SK-N-SH (cell line): ENCODE results near the gene R3HDM2. TPM values are rescaled to one million over a fixed set of nuclear protein-coding genes. Genes with fewer than 3 reads are reported as not detected.
A peak's percentile ranks its signal among the peaks of the same experiment; 100 is the strongest.

Experiments
- CTCF ChIA-PET: fragments of 300-600, 350-600 bp; formaldehyde crosslinking; extraction: SDS; loops from one replicate; lab custom pipeline; 2021; lab: Yijun Ruan, JAX
- POLR2A ChIA-PET: fragments of 350-600 bp; sonication (Branson Sonifier 250); formaldehyde crosslinking; extraction: SDS; loops from one replicate; lab custom pipeline; 2020; ENCODE audit warnings: antibody characterized with exemption, inconsistent platforms; lab: Yijun Ruan, JAX
- DNase-seq: peaks from one replicate; pipeline ENCODE4 v3.0.0; 2012
- H2AFZ ChIP-seq: fragments of 200-600 bp; sonication (generic); 2 replicates; pipeline ENCODE4 v1.8.1; 2016; ENCODE audit warnings: antibody characterized with exemption, mild to moderate bottlenecking, low read depth
- H3F3A ChIP-seq: fragments of 200-600 bp; sonication (generic); replicated peaks from 2 replicates; pipeline ENCODE3; 2016; ENCODE audit warnings: antibody characterized with exemption, mild to moderate bottlenecking; ENCODE audit not compliant: insufficient read depth
- H3K27ac ChIP-seq, 2 experiments: fragments of 200-500 bp in 1 of 2; fragments of 200-600 bp in 1 of 2; sonication (Bioruptor generic) in 1 of 2; sonication (generic), shearing (Covaris generic) in 1 of 2; 2 replicates each; pipeline versions ENCODE4 v1.5.1 to v1.6.1; 2014 to 2016; ENCODE audit warnings: low read depth in 2 of 2, inconsistent platforms in 1 of 2, low read length in 1 of 2, mild to moderate bottlenecking in 1 of 2, mixed read lengths in 1 of 2
- H3K27me3 ChIP-seq: fragments of 200-600 bp; sonication (generic), shearing (Covaris generic); 2 replicates; pipeline ENCODE4 v1.6.1; 2016; ENCODE audit warnings: mixed run types; ENCODE audit not compliant: insufficient read depth
- H3K36me3 ChIP-seq, 2 experiments: fragments of 200-500 bp in 1 of 2; fragments of 200-600 bp in 1 of 2; sonication (Bioruptor generic) in 1 of 2; sonication (generic) in 1 of 2; replicated peaks in 1 of 2; 2 replicates each; pipeline versions ENCODE3 to v1.5.1; 2014 to 2016; ENCODE audit warnings: low read length in 1 of 2, mild to moderate bottlenecking in 1 of 2; ENCODE audit not compliant: insufficient read depth in 2 of 2, control insufficient read depth in 1 of 2
- H3K4me1 ChIP-seq, 2 experiments: fragments of 200-500 bp in 1 of 2; fragments of 200-600 bp in 1 of 2; sonication (Bioruptor generic) in 1 of 2; sonication (generic), shearing (Covaris generic) in 1 of 2; 2 replicates each; pipeline versions ENCODE4 v1.5.1 to v1.6.1; 2014 to 2016; ENCODE audit warnings: low read depth in 1 of 2, low read length in 1 of 2, mixed run types in 1 of 2; ENCODE audit not compliant: insufficient read depth in 2 of 2, control insufficient read depth in 1 of 2
- H3K4me2 ChIP-seq: fragments of 200-600 bp; sonication (generic), shearing (Covaris generic); 2 replicates; pipeline ENCODE4 v1.6.1; 2017; ENCODE audit warnings: mixed run types
- H3K4me3 ChIP-seq, 2 experiments: fragments of 200-500 bp in 1 of 2; fragments of 200-600 bp in 1 of 2; sonication (Bioruptor generic) in 1 of 2; sonication (generic), shearing (Covaris generic) in 1 of 2; 2 replicates each; pipeline versions ENCODE4 v1.5.1 to v1.8.1; 2014 to 2016; ENCODE audit warnings: low read depth in 2 of 2, inconsistent platforms in 1 of 2, low read length in 1 of 2, mild to moderate bottlenecking in 1 of 2, mixed read lengths in 1 of 2, moderate library complexity in 1 of 2
- H3K79me2 ChIP-seq: fragments of 200-600 bp; sonication (generic); 2 replicates; pipeline ENCODE4 v1.8.1; 2017; ENCODE audit warnings: mild to moderate bottlenecking; ENCODE audit not compliant: insufficient read depth
- H3K9ac ChIP-seq: fragments of 200-600 bp; sonication (generic); 2 replicates; pipeline ENCODE4 v1.6.1; 2017; ENCODE audit warnings: mixed run types
- H3K9me2 ChIP-seq: fragments of 200-600 bp; sonication (generic); 2 replicates; pipeline ENCODE4 v1.6.1; 2017; ENCODE audit warnings: mixed run types
- H3K9me3 ChIP-seq: fragments of 200-600 bp; sonication (generic); 2 replicates; pipeline ENCODE4 v1.6.1; 2017; ENCODE audit warnings: mixed run types, mild to moderate bottlenecking, moderate library complexity
- H4K20me1 ChIP-seq: fragments of 200-600 bp; sonication (generic); 2 replicates; pipeline ENCODE4 v1.6.1; 2017; ENCODE audit warnings: mild to moderate bottlenecking, mixed run types; ENCODE audit not compliant: insufficient read depth
- CHD2 ChIP-seq: fragments of 150-350 bp; IDR thresholded peaks from 2 replicates; pipeline ENCODE4 v1.6.1; 2018; ENCODE audit warnings: low read length; ENCODE audit not compliant: partially characterized antibody
- ELF1 ChIP-seq: IDR thresholded peaks from 2 replicates; pipeline ENCODE4 v1.4.0; 2012
- EZH2phosphoT487 ChIP-seq: fragments of 200-600 bp; sonication (generic); IDR thresholded peaks from 2 replicates; pipeline ENCODE4 v1.6.1; 2017; ENCODE audit warnings: low read depth, mixed run types, mild to moderate bottlenecking, antibody characterized with exemption, moderate library complexity, borderline replicate concordance
- FOSL2 ChIP-seq: IDR thresholded peaks from 2 replicates; pipeline ENCODE4 v1.4.0; 2012; ENCODE audit warnings: low read depth, mild to moderate bottlenecking, moderate library complexity, borderline replicate concordance
- FOXJ3 ChIP-seq: sonication (generic); formaldehyde crosslinking; IDR thresholded peaks from 2 replicates; pipeline ENCODE4 v1.5.1; 2020; ENCODE audit warnings: mild to moderate bottlenecking, missing genetic modification reagents
- FOXM1 ChIP-seq: IDR thresholded peaks from 2 replicates; pipeline ENCODE4 v1.4.0; 2012; ENCODE audit warnings: low read depth, mild to moderate bottlenecking
- GATA2 ChIP-seq: sonication (generic); formaldehyde crosslinking; IDR thresholded peaks from 2 replicates; pipeline ENCODE4 v1.5.0; 2020; ENCODE audit warnings: mild to moderate bottlenecking, missing genetic modification reagents
- MEF2A ChIP-seq: IDR thresholded peaks from 2 replicates; pipeline ENCODE4 v1.4.0; 2012; ENCODE audit warnings: low read depth, borderline replicate concordance
- MXI1 ChIP-seq: IDR thresholded peaks from 2 replicates; pipeline ENCODE4 v1.6.1; 2012; ENCODE audit warnings: mild to moderate bottlenecking, low read depth, low read length, improper control_type of control experiment
- RAD21 ChIP-seq: IDR thresholded peaks from 2 replicates; pipeline ENCODE4 v1.6.1; 2012; ENCODE audit warnings: mild to moderate bottlenecking, low read length
- RCOR1 ChIP-seq: fragments of 150-350 bp; IDR thresholded peaks from 2 replicates; pipeline ENCODE4 v1.6.1; 2017; ENCODE audit warnings: antibody characterized with exemption, low read length
- RFX5 ChIP-seq: IDR thresholded peaks from 2 replicates; pipeline ENCODE4 v1.6.1; 2012; ENCODE audit warnings: mild to moderate bottlenecking, improper control_type of control experiment, low read length
- SIN3A ChIP-seq: IDR thresholded peaks from 2 replicates; pipeline ENCODE4 v1.6.1; 2012; ENCODE audit warnings: low read depth, mild to moderate bottlenecking, low read length, moderate library complexity, borderline replicate concordance
- SMC3 ChIP-seq: IDR thresholded peaks from 2 replicates; pipeline ENCODE4 v1.6.1; 2012; ENCODE audit warnings: low read depth, low read length, improper control_type of control experiment
- TAF1 ChIP-seq: IDR thresholded peaks from 2 replicates; pipeline ENCODE4 v1.6.1; 2012; ENCODE audit warnings: low read depth, mild to moderate bottlenecking, low read length, moderate library complexity, borderline replicate concordance
- TCF12 ChIP-seq: IDR thresholded peaks from 2 replicates; pipeline ENCODE4 v1.4.0; 2012
- YY1 ChIP-seq: IDR thresholded peaks from 2 replicates; pipeline ENCODE4 v1.4.0; 2012; ENCODE audit warnings: low read depth, mild to moderate bottlenecking
- WGBS: methylation state at CpG from one replicate; pipeline ENCODE4 v1.1.6; 2017; ENCODE audit warnings: low lambda C conversion rate; 5-methylcytosine and 5-hydroxymethylcytosine counted together
- polyA plus RNA-seq, 3 experiments: library from polyadenylated mRNA; depleted of rRNA; stranded (reverse); fragments of >200 nt; gene quantifications; 2 replicates each; pipeline ENCODE4 v1.2.3, GENCODE V29; 2012
- TF ChIP-seq, protein P1 (sequence below): IDR thresholded peaks from 2 replicates; pipeline ENCODE4 v1.4.0; 2012; ENCODE audit warnings: low read depth
- TF ChIP-seq, protein P2 (sequence below): IDR thresholded peaks from 2 replicates; pipeline ENCODE4 v1.4.0; 2012; ENCODE audit warnings: low read depth, borderline replicate concordance
- TF ChIP-seq, protein P3 (sequence below): IDR thresholded peaks from 2 replicates; pipeline ENCODE4 v1.4.0; 2012; ENCODE audit warnings: low read depth, borderline replicate concordance
- TF ChIP-seq, protein P4 (sequence below): fragments of 200-600 bp; sonication (generic); IDR thresholded peaks from 2 replicates; pipeline ENCODE4 v1.6.1; 2017; ENCODE audit warnings: antibody characterized with exemption, mild to moderate bottlenecking, moderate library complexity

Gene R3HDM2
- polyA plus RNA-seq, 1 of the 3 experiments (the other 2 are of a cell fraction): 23.1 TPM

GRCh38 chr12:57242329-57242690, 188.5 kb downstream of the R3HDM2 start (continued):
- TF ChIP-seq EZH2phosphoT487: no peak
- TF ChIP-seq YY1: no peak
- no peak for TF ChIP-seq TAF1

- Histone ChIP-seq H3F3A (peaks cover 17% of the 10 kb centered on the region), H3K4me2 (peak overlapping the region; percentile 96; the same call in 1 of the 2 replicates), H3K27ac (no peak overlapping the region), H3K4me1 (peaks cover 23 to 46% of the 10 kb centered on the region in 2 experiments; a peak in 2 of 4 replicates), H3K9me3 (no peaks in the 10 kb centered on the region), H3K9me2 (no peaks in the 10 kb centered on the region), H4K20me1 (no peaks in the 10 kb centered on the region), H3K9ac (no peak overlapping the region), H3K27me3 (peaks cover 19% of the 10 kb centered on the region; the same call in 1 of the 2 replicates), H3K36me3 (peaks cover 0 to 2% of the 10 kb centered on the region in 2 experiments)
- DNase-seq: peak; percentile 57
- CTCF ChIA-PET: interaction anchor here (0.9 to 31.5 kb wide), 23 partner anchors 11 to 342 kb away, joined by 3 to 937 read pairs (median 8); partner anchors contain the start of genes GLI1, INHBE, LRP1 and LRP1-AS
- 24% methylated on average over 38 of the region's 48 CpGs for WGBS
- TF ChIP-seq FOXJ3 (no peak), RCOR1 (no peak), CHD2 (no peak), SMC3 (no peak), EZH2phosphoT487 (no peak), MXI1 (no peak), RAD21 (no peak), FOSL2 (no peak), GATA2 (CRISPR knock-in tag) (no peak), TCF12 (no peak), SIN3A (no peak), ELF1 (no peak), FOXM1 (no peak), RFX5 (no peak), MEF2A (no peak)
- TF ChIP-seq, protein P1, sequence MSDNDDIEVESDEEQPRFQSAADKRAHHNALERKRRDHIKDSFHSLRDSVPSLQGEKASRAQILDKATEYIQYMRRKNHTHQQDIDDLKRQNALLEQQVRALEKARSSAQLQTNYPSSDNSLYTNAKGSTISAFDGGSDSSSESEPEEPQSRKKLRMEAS: no peak
- TF ChIP-seq, protein P2, sequence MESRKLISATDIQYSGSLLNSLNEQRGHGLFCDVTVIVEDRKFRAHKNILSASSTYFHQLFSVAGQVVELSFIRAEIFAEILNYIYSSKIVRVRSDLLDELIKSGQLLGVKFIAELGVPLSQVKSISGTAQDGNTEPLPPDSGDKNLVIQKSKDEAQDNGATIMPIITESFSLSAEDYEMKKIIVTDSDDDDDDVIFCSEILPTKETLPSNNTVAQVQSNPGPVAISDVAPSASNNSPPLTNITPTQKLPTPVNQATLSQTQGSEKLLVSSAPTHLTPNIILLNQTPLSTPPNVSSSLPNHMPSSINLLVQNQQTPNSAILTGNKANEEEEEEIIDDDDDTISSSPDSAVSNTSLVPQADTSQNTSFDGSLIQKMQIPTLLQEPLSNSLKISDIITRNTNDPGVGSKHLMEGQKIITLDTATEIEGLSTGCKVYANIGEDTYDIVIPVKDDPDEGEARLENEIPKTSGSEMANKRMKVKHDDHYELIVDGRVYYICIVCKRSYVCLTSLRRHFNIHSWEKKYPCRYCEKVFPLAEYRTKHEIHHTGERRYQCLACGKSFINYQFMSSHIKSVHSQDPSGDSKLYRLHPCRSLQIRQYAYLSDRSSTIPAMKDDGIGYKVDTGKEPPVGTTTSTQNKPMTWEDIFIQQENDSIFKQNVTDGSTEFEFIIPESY: no peak
- TF ChIP-seq, protein P3, sequence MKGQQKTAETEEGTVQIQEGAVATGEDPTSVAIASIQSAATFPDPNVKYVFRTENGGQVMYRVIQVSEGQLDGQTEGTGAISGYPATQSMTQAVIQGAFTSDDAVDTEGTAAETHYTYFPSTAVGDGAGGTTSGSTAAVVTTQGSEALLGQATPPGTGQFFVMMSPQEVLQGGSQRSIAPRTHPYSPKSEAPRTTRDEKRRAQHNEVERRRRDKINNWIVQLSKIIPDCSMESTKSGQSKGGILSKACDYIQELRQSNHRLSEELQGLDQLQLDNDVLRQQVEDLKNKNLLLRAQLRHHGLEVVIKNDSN: no peak
- TF ChIP-seq, protein P4, sequence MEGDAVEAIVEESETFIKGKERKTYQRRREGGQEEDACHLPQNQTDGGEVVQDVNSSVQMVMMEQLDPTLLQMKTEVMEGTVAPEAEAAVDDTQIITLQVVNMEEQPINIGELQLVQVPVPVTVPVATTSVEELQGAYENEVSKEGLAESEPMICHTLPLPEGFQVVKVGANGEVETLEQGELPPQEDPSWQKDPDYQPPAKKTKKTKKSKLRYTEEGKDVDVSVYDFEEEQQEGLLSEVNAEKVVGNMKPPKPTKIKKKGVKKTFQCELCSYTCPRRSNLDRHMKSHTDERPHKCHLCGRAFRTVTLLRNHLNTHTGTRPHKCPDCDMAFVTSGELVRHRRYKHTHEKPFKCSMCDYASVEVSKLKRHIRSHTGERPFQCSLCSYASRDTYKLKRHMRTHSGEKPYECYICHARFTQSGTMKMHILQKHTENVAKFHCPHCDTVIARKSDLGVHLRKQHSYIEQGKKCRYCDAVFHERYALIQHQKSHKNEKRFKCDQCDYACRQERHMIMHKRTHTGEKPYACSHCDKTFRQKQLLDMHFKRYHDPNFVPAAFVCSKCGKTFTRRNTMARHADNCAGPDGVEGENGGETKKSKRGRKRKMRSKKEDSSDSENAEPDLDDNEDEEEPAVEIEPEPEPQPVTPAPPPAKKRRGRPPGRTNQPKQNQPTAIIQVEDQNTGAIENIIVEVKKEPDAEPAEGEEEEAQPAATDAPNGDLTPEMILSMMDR: no peak
- TF ChIP-seq, all 33 proteins: peak for 0
- POLR2A ChIA-PET: interaction anchor here (0.5 to 5.6 kb wide), 8 partner anchors 12 to 1271 kb away, joined by 3 to 43 read pairs (median 3); partner anchors contain the start of gene SHMT2
- no peak overlapping the region for H2AFZ ChIP-seq
- peak overlapping the region in 1 of 2 experiments; percentile 58; a peak in 2 of 4 replicates for H3K4me3 ChIP-seq
- H3K79me2 ChIP-seq: no peaks in the 10 kb centered on the region
Measured at GRCh38 chr12:57241402-57242310, 189.2 kb downstream of the R3HDM2 start.
